DMS153 treated with DMSO at 0.1 percent for 48 hours (cell line): ENCODE results near the gene TPCN2.
A peak's percentile ranks its signal among the peaks of the same experiment; 100 is the strongest.

ENCODE experiments used
- DNase-seq: peaks from one replicate; lab custom pipeline; 2025; ENCODE audit not compliant: unreplicated experiment; lab: John Stamatoyannopoulos, UW

TPCN2 gene

DNA sequence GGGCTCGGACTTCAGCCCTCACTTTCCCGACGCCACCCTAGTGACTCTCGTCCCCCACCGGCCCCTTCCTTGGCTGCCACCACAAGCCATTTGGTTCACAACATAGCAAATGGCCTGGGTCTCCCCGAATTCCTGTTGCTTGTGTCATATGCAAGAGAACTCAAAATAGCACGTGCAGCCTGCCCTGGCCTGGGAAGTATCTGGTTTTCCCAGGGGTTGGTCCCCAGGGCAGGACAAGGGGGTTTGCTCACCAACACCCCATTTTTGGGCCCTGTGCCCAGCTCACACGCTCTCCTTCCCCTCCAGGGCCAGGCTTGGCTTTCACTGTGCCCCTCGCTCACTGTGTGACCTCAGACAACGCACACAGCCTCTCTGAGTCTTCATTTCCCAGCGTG lies 12.8 kb upstream of the TPCN2 start:
- DNase-seq: no peak

DNA sequence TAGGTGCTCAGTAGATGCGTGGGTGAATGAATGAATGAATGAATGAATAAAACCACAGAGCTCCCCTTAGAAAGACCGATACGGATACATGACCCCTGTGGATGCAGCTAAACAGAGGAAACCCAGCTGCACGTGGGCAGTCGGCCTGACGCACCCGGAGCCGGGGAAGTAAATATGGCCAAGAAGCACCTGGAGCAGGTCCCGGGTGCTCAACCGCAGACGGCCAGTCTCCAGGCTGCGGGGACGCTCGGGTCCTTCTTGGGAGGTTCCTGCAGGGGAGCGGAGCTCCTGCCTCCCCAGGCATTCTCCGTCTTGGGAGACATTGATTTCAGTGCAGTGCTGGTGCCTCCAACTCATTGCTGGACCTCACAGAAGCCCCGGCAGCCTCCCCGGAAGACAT lies 11.7 kb upstream of the TPCN2 start:
- DNase-seq: no peak

DNA sequence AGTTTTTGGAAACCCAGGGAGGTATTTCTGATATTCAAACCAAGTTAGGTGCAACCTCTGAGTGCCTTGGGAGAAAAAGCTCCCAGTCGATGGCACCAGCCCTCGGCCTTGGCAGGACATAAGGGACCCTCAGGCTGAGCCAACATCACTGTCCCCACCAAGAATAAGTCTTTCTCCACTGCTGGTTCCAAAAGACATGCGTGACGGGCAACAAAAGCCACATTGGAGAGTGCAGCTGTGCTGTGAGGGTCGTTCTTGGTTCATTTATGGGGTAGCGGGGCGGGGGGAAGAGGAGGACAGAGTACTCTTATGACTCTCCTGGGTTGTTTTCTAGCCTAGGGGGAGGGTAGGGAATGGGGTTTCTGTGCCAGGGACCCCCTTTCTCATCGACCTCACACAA lies 11.2 kb upstream of the TPCN2 start:
- DNase-seq: no peak

DNA sequence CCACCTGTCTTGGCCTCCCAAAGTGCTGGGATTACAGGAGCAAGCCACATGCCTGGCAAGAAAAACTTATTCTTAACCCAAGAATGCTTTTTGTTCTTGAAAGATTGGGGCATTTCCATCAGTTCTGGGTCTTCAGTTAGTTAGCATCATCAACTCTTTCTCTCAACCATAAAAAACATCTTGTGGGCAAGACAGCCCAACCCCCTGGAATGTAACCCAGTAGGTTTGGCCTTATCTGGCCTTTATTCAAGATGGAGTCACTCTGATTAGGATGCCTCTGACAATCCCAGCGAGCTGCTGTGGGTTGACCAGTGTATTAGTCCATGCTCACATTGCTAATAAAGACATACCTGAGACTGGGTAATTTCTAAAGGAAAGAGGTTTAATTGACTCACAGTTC lies 9.2 kb upstream of the TPCN2 start:
- no peak for DNase-seq

DNA sequence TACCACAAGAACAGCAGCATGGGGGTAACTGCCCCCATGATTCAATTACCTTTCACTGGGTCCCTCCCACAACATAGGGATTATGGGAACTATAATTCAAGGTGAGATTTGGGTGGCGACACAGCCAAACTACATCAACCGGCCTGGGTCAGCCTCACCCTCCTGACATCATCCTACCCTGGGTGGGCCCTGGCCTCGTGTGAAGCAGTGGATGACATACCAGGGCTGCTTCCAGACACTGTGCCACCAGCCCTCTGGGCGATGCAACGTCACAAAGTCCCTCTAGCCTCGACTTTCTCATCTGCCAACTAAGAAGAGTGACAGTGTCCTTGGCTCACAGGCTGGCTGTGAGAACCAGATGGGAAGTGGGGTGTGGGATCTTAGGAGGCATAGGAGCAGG lies 8.7 kb upstream of the TPCN2 start:
- no peak for DNase-seq

DNA sequence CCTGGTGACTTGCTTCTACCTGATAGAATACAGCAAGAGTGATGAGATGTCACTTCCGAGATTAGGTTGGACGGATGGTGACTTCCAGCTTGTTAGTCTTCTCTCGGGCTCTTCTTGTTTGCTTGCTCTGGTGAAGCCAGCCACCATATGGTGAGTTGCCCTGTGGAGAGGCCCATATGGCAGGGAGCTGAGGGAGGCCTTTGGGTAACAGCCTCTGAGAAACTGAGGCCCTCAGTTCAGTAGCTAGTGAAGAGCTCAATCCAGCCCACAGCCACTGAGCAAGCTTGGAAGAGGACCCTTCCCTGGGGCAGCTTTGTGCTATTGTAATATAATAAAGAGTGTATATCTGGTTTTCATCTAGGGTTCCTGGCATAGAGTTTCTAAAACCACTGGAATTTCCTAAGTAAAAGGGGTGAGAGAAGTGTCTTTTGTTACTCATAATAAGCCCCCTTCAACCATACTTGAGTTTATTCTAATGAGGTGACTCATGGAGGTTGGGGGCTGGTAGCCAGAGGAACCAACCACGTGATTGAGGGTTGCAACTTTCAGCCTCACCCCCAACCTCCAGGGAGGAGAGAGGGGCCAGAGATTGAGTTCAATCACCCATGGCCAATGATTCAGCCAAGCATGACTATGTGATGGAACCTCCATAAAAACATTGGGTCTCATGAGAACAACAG lies 8.0 kb upstream of the TPCN2 start:
- DNase-seq: no peak

DNA sequence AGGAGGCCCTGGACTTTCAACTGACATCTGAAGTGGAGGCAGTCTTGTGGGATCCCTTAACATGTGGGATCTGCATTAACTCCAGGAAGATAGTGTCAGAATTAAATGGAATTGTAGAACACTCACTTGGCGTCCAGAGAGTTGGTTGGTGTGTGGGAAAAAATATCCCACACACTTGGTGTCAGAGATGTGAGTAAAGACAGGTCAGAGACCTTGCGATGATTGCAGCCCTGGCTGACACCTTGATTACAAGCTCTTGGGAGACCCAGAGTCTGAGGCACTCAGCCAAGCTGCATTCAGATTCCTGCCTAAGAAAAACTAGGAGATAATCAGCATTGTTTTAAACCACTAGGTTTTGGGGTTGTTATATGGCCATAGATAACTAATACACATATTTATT lies 7.2 kb upstream of the TPCN2 start:
- no peak for DNase-seq

DNA sequence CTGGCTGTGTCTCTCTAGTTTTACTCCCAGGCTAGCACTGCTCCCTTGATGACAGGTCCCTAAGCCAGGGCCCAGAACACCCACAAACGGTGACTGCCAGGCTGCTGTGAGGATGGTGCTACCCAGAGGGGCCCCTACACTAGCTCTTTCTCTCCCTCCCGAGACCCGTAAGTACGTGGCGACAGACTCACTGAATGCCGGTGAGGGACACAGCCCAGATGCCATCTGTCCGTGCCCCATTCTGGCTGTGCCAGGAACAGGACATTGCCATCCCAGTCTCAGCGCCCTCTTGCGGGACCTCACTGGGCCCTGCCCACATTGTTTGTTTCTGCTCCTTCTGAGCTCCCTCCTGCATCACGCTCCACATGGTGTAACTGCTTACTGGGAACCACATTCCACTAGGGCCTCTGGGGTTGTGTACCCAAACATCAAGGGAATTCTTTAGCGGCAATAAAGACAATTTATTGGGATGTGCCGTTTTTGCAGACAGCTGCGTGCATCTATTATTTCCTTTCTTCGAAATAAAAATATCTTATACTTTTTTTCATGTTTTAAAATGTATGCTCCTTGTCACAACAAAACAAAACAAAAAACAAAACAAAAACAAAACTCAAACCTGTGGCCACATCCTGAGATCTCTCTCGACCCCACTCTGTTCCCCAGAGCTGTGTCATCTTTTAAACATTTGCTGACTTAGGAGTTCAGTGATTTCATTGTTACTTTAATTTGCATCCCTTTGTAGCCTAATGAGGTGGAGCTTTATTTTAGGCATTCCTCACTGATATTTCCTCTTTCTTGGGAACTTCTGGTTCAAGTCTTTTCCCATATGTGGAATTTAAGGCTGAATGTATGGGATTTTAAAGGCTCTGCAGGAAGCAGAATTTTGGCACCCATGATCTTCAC lies 4.4 kb upstream of the TPCN2 start:
- DNase-seq: peak; percentile 3

DNA sequence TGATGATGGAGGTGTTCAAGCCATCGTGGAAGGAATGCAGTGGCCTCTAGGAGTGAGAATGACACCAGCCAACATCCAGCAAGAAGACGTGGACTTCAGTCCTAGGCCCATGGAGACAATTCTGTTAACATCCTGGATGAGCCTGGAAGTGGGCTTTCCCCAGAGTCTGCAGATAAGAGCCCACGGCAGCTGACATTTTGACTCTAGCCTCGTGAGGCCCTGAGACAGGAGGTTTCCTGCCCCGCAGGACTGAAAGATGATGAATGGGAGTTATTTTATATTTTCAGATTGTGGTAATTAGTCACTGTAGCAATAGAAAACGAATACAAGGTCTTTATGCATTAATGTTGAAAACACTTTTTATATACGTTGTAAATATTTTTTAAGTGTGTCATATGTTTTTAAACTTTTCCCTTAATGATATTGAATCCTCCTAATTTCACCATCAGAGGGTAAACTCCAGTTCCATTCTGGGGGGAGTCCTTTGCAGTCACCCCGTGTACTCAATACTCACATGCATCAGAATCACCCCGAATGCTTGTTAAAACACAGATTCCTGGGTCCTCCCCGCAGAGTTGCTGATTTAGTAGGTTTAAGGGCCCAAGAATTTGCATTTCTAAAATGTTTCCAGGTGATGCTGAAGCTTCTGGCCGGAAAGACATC lies 570 bp upstream of the TPCN2 start:
- DNase-seq: no peak

DNA sequence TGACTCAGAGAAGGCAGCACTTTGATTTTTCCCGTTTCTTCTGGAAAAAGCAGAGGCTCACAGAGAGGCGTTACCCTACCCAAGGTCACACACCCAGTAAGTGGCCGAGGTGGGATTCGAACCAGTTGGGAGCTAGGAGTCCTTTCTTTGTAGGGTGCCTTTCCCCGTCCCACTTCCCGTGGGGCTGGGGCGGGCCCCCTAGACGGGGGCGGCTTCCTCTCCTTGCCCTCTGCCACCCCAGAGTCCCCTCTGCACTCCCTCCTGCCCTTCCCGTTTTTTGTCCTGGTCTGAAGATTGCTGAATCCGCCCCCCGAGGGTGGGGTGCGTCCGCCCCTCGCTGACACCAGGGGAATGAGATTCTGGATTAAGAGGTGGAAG lies 747 bp downstream of the TPCN2 start:
- DNase-seq: no peak

DNA sequence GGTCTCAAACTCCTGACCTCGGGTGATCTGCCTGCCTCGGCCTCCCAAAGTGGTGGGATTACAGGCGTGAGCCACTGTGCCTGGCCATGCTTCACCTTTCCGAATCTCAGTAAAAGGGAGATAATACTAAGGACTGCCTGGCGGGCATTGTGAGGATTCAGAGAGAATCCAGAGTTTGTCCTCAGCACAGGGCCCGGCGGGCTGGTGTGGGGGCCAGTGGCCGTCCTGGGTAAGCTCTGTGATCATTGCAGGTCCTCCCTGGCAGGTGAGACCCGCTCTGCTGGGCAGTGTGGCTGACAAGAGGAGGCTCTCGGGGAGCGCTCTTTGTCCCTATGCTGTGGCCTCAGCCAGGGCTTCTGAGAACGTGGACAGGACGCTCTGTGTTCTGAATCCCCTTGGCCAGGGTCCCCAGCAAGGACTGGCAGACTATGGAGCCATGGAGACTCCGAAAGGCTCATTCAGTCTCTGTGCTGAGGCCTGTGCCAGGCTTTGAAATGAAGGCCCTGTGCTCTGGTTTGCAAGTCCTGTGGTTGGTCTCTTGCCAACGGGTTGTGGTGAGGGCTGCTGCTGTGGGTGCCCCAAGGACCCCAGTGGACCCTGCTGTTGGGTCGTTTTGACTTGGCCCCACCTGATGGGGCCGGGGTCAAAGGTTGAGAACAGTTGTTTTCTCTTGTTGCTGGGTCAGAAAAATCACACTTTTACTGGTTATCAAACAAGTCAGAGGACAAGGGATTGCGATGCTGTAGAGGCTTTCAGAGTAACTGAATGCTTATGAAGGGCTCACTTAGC lies 2.1 kb downstream of the TPCN2 start:
- no peak for DNase-seq

DNA sequence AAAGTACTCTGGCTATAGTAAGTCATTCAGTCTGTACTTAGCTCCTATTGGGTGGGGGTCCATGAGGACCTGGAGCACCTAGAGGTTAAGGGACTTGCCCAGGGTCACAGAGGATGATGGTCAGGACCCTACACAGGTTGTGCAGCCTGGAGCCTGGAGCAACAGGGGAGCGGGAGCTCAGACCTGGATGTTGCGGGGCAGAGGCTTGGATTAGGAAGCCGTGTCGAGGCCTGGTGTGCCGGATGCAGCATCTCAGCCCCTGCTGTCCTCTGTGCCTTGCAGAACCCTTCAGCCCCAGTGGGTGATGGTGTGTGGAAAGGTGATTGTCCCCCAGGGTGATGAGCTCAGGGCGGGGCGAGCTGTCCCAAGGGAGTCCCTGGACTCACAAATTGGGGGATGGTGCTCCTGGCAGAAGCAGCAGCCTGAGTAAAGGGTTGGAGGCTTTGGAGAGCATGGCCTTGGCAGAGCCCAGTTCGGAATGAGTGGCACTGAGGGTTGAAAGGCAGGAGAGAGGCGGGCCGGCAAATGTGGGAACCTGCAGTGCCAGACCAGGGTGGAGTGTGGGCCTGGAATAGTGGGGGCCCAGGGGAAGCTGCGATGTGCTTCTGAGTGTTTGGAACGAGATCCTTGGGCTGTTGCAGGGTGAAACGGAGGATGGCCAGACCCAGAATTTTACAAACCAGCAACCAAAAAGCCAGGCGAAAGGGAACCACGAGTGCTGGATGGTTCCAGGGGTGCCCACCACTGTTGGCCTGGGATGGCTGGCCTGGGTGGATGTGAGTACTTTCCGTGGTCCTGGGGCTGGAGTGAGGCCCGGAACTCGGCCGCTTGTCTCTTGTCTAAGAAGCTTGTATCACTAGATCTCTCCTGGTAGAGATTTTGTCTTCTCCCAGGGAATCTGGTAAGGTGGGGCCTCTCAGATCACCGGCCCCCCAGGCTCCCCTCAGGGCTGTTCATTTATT lies 2.9 kb downstream of the TPCN2 start:
- no peak for DNase-seq

DNA sequence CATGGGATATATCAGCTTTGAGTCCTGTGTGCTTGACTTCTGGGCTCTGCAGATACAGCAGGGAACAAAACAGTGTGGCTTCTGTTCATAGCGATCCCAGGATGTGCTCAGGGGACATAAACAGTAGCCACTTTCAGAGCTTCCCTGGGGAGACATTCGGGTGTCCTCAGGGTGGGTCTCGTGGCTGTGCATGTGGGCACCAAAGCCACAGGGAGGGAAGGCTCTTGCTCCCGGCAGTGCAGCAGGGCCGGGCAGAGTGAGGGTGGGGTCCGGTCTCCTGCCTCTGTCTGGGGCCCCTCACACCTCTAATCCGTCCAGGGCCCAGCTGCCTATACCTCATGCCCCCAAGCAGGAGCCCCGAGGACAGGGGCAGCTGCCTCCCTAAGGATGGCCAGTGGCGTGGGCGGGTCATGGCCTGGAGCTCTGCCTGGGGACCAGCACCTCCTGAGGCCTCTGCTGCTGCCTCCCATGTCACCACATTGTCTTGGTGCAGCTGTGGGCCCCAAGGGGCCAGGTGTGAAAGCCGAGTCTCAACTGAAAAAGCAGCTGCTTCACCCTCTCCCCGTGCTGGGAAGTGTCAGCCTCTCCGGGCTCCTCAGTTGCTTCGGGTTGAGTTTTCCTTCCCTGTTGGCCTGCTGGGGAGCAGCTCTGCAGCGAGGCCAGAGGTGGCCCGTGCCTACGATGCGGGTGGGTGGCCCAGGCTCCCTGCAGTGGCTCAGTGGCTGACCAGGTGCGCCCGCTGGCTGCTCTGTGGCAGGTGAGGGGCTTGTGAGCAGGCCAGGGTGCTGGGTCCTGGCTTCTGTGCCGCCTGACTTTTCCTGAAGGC lies 3.8 kb downstream of the TPCN2 start:
- DNase-seq: no peak

DNA sequence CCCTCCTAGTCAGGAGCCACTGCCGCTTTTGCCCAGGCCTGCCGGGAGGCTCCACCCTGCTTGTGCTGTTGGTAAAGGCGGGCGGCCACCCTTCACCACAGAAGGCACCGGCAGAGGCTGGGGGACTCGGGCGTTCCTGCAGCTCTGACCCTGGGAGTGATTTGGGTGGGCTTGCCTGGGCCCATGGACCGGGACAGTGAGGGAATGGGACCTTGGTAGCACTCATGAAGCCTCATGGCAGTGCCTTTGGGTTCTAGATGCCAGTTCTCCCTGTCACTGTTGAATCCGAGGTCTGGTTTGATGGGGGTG lies 4.4 kb downstream of the TPCN2 start:
- no peak for DNase-seq

DNA sequence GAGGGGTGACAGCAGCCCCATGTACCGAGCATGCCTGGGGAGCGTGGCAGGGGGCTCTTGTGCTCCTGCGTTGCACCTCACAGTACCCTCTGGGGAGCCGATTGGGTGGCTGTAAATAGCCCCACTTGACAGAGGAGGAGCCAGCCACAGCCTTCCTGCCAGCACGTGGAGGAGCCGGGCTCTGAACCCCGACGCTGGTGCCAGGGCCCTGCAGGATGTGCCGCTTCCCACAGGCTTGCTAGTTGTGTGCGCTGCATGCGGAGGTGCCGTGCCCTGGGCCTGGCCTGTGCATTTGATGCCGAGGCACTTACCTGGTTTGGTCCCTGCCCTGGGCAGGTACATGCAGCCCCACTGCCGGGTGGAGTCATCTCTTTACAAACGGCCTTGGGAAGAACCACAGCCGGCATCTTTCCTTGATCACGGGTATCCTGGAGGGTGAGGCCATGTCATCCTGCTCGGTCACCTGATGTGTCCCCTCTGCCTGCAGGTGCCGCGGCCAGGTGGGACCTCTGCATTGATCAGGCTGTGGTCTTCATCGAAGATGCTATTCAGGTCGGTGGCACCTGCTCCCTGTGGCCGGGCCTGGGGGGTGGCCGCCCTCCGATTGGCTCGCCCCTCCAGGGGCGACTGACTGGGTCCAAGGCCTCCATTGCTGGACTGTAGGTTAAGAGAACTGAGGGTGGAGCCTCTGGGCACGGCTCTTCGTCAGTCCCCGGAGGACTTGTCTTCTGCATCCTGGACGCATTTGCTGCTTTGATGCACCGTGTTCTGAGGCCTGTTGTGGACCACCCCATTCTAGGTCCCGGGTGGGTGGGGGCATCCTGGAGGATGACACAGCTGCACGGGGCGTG lies 5.0 kb downstream of the TPCN2 start:
- DNase-seq: no peak

DNA sequence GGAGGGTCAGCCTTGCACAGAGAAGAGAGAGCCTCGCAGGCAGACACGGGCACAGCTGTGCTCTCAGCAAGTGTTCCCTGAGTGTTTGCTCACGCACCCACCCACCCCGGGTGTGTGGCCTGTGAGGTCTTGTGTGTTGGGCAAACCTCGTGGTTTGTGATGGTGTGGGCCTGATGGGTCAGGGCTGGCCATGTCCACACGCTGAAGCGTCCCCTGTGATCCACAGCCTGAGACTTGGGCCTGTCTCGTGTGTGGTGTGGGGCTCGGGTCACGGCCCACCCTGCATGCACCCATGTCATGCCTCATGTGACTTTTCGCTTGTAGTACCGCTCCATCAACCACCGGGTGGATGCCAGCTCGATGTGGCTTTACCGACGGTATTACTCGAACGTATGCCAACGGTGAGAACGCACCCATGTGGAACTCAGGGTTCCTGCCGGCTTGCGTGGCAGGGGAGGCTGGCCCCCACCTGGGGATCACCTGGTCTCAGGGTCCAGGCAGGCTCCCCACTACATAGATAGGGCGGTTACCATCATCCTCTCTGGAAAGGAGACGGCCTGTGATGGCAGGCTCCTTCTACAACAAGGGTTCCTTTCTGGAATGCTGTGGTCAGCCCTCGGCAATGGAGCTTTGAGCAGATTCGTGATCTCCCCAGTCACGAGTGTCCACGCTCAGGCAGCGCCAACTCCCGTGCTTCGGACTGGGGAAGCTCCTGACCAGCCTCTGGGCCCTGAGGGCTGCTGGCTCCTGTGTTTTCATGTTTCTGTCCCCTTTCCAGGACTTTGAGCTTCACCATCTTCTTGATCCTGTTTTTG lies 5.9 kb downstream of the TPCN2 start:
- DNase-seq: no peak

DNA sequence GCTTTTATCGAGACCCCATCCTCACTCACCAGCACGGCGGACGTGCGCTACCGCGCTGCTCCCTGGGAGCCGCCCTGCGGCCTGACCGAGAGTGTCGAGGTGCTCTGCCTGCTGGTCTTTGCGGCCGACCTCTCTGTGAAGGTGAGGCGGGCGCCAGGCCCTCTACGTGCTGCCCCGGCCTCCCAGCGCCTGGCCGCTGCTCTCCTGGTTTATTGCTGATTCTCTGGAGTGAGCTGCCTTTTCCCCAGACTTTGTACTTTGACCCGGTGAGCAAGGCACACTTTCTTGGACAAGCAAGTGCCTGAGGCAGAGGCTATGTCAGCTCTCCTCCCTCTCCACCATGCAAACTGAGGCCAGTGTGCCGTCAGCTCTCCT lies 6.5 kb downstream of the TPCN2 start:
- DNase-seq: no peak
